Fibroblast of pulmonary artery (primary cell): ENCODE data around the gene CPLANE1.

Experiments used
- DNase-seq: peaks from one replicate; pipeline ENCODE4 v3.0.0-alpha.2; 2010; ENCODE audit warnings: low read depth
- H3K4me3 ChIP-seq: replicated peaks from 2 replicates; pipeline ENCODE4 v1.5.1; 2011; ENCODE audit warnings: low read depth, mild to moderate bottlenecking, control low read depth, low read length, moderate library complexity
- CTCF ChIP-seq: IDR thresholded peaks from 2 replicates; pipeline ENCODE4 v1.5.1; 2011; ENCODE audit warnings: mild to moderate bottlenecking, control low read depth, low read length, inconsistent platforms; ENCODE audit errors: missing control alignments

CPLANE1 gene

GRCh38 chr5:37071487-37071886 lies 177.7 kb downstream of the CPLANE1 start:
- DNase-seq, result no peak

GRCh38 chr5:37064442-37064841 lies 184.7 kb downstream of the CPLANE1 start:
- DNase-seq, result no peak
- no peak for TF ChIP-seq CTCF
- no peak overlapping the region for H3K4me3 ChIP-seq

More at GRCh38 chr5:37071487-37071886, 177.7 kb downstream of the CPLANE1 start:
- no peak overlapping the region for H3K4me3 ChIP-seq
- TF ChIP-seq CTCF, result no peak

GRCh38 chr5:37063739-37064138 lies 185.4 kb downstream of the CPLANE1 start:
- no peak overlapping the region for H3K4me3 ChIP-seq
- no peak for TF ChIP-seq CTCF
- no peak for DNase-seq

GRCh38 chr5:37060030-37060429 lies 189.1 kb downstream of the CPLANE1 start:
- no peak overlapping the region for H3K4me3 ChIP-seq
- DNase-seq, result no peak
- no peak for TF ChIP-seq CTCF

- no peak overlapping the region for H3K4me3 ChIP-seq
- TF ChIP-seq CTCF, result no peak
- no peak for DNase-seq
These were observed 192.4 kb downstream of the CPLANE1 start for GRCh38 chr5:37056762-37057161.
